ENCODE measurements around the gene RAB34. TPM values are rescaled to one million over a fixed set of nuclear protein-coding genes. Genes with fewer than 3 reads are reported as not detected.

Gene RAB34
- total RNA-seq, 1 experiment from 2014 or later, result 158 TPM

DNA sequence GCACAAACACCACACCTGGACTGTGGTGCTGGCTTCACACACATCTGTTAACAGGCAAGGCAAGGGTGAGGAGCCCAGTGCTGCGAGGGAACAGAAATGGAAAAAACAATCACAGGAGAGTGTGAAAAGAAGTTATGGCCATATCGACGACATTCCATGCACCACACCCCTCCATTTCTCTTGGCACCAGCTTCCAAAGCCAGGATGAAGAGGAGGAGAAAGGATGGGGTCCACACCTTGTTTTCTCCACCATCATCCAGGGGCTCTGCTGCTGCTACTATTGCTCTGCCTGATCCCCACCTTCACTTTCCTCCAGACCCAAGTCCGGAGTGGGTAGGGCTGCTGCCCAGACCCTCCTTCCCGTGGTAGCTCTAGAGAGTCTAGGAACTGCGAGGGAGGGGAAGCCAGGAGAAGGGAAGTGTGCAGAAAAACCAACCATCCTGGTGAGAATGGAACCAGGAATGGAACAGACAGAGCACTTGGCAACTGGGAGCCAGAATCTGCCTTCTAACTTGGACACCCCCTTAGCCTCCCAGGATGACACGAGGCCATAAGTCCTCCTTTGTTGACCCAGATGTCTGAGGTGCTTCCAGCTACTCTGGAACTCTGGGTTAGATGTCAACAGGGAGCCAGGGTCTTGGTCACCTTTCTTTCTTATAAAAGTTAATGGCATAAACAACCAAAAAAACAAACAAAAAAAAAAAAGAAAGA lies 4.8 kb downstream of the RAB34 start:
- Histone ChIP-seq H3K36me3 (ENCODE audit: insufficient read depth, low read length, poor library complexity, severe bottlenecking) (peaks cover 27% of the 10 kb centered on the region), H3K27ac (ENCODE audit: low read depth, low read length, poor library complexity, severe bottlenecking) (no peak overlapping the region), H3K4me1 (ENCODE audit: insufficient read depth, low read length, poor library complexity, severe bottlenecking) (peaks cover 16% of the 10 kb centered on the region), H3K9me3 (ENCODE audit: low read depth, low read length, poor library complexity, severe bottlenecking) (no peaks in the 10 kb centered on the region), H3K4me3 (ENCODE audit: low read depth, low read length, poor library complexity, severe bottlenecking) (no peak overlapping the region), H3K27me3 (replicated peaks; ENCODE audit: insufficient read depth, low read depth, low read length, poor library complexity) (no peaks in the 10 kb centered on the region)
- DNase-seq (ENCODE audit: low spot score), result no peak
- intact Hi-C loops (cut with micrococcal nuclease; ENCODE audit: unreplicated experiment), result loop anchor here (5.0 kb wide), 1 partner anchor 51 kb away; the partner anchor contains the start of genes SDF2 and SUPT6H
- ChIA-PET POLR2A (ENCODE audit: low non-redundant PET) (interaction anchor here (0.5 to 0.6 kb wide), 2 partner anchors 239 to 366 kb away, joined by 3 to 4 read pairs; no protein-coding TSS in a partner anchor), CTCF (interaction anchor here (1.0 kb wide), 1 partner anchor 14 kb away, joined by 5 read pairs; no protein-coding TSS in a partner anchor)
- TF ChIP-seq EZH2 (IDR thresholded peaks at IDR 0.05; ENCODE audit: borderline replicate concordance, low read depth, low read length, poor library complexity, severe bottlenecking), result no peak
- TF ChIP-seq, protein P1, sequence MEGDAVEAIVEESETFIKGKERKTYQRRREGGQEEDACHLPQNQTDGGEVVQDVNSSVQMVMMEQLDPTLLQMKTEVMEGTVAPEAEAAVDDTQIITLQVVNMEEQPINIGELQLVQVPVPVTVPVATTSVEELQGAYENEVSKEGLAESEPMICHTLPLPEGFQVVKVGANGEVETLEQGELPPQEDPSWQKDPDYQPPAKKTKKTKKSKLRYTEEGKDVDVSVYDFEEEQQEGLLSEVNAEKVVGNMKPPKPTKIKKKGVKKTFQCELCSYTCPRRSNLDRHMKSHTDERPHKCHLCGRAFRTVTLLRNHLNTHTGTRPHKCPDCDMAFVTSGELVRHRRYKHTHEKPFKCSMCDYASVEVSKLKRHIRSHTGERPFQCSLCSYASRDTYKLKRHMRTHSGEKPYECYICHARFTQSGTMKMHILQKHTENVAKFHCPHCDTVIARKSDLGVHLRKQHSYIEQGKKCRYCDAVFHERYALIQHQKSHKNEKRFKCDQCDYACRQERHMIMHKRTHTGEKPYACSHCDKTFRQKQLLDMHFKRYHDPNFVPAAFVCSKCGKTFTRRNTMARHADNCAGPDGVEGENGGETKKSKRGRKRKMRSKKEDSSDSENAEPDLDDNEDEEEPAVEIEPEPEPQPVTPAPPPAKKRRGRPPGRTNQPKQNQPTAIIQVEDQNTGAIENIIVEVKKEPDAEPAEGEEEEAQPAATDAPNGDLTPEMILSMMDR (conservative IDR thresholded peaks at IDR 0.05; ENCODE audit: low read depth, low read length), result no peak
- no TSS peak for BruUV-seq (replicated peaks)

DNA sequence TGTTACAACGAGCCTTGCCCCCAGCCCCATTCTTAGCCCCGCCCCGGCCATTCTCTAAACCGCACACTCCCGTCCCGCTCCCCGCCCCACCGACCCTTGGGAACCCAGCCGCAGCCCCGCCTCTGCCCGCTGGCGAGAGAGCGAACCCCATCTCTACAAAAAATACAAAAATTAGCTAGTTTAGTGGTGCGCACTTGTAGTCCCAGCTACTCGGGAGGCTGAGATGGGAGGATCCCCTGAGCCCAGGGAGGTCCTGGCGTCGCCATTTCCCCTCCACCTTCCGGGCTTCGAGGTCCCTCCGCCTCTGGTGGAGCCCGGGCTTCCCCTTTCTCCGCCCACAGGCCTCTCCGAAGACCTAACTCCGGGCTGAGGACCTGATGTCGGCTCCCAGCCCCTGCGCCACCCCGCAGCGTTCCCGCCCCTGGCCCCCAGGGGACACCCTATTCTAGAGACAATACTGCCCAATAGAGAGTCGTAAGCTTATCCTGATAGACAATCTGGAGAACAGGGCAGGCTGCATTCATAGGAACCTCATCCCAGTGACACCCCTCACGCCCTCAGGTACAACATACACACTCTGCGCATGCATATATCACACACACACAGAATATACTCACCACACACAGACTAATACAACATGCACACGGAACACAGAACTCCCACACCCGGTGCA lies 5.5 kb downstream of the RAB34 start:
- no TSS peak for BruUV-seq (replicated peaks)

DNA sequence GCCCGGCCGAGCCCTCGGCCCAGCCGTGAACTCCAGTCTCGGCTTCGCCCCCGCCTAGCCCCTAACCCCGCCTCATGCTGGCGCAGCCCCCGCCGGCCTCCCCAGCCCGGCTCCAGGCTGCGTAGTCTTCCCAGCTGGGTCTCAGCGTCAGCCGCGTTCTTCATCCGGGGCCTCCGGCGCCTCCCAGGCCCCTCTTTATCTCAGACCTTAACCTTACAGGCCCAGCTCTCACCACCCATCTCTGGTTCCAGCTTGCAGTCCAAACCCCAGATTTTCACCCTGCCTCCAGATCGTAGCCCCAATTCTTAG lies 6.0 kb downstream of the RAB34 start, which contains the start of gene PROCA1:
TSS of gene PROCA1 (minus strand) at position 166 of the 309 bp plus-strand sequence. CDS start 228 bp downstream, outside the sequence.
- intact Hi-C loops (cut with micrococcal nuclease; ENCODE audit: unreplicated experiment), result loop anchor here (5.0 kb wide), 1 partner anchor 49 kb away; the partner anchor contains the start of genes SDF2 and SUPT6H
- TF ChIP-seq, protein P1 (conservative IDR thresholded peaks at IDR 0.05; ENCODE audit: low read depth, low read length), result no peak
- no peak for TF ChIP-seq EZH2 (IDR thresholded peaks at IDR 0.05; ENCODE audit: borderline replicate concordance, low read depth, low read length, poor library complexity, severe bottlenecking)
- Histone ChIP-seq H3K4me1 (ENCODE audit: insufficient read depth, low read length, poor library complexity, severe bottlenecking) (peaks cover 15% of the 10 kb centered on the region), H3K36me3 (ENCODE audit: insufficient read depth, low read length, poor library complexity, severe bottlenecking) (peaks cover 27% of the 10 kb centered on the region), H3K9me3 (ENCODE audit: low read depth, low read length, poor library complexity, severe bottlenecking) (no peaks in the 10 kb centered on the region), H3K4me3 (ENCODE audit: low read depth, low read length, poor library complexity, severe bottlenecking) (peak within 1 kb of the TSS; percentile 56), H3K27me3 (replicated peaks; ENCODE audit: insufficient read depth, low read depth, low read length, poor library complexity) (no peaks in the 10 kb centered on the region), H3K27ac (ENCODE audit: low read depth, low read length, poor library complexity, severe bottlenecking) (peak within 1 kb of the TSS; percentile 85)
- no peak for DNase-seq (ENCODE audit: low spot score)
- ChIA-PET CTCF (interaction anchor here (0.6 kb wide), 1 partner anchor 8 kb away, joined by 5 read pairs; the partner anchor contains the start of gene RPL23A), POLR2A (ENCODE audit: low non-redundant PET) (interaction anchor here (0.6 kb wide), 1 partner anchor 412 kb away, joined by 7 read pairs; no protein-coding TSS in a partner anchor)
- no TSS peak for BruUV-seq (replicated peaks)

More for the DNA sequence above, 5.5 kb downstream of the RAB34 start:
- Histone ChIP-seq H3K27me3 (replicated peaks; ENCODE audit: insufficient read depth, low read depth, low read length, poor library complexity) (no peaks in the 10 kb centered on the region), H3K4me1 (ENCODE audit: insufficient read depth, low read length, poor library complexity, severe bottlenecking) (peaks cover 16% of the 10 kb centered on the region), H3K4me3 (ENCODE audit: low read depth, low read length, poor library complexity, severe bottlenecking) (no peak overlapping the region), H3K27ac (ENCODE audit: low read depth, low read length, poor library complexity, severe bottlenecking) (no peak overlapping the region), H3K9me3 (ENCODE audit: low read depth, low read length, poor library complexity, severe bottlenecking) (no peaks in the 10 kb centered on the region), H3K36me3 (ENCODE audit: insufficient read depth, low read length, poor library complexity, severe bottlenecking) (peaks cover 27% of the 10 kb centered on the region)
- DNase-seq (ENCODE audit: low spot score), result no peak
- POLR2A ChIA-PET (ENCODE audit: low non-redundant PET), result no interaction called here
- intact Hi-C loops (cut with micrococcal nuclease; ENCODE audit: unreplicated experiment), result loop anchor here (5.0 kb wide), 1 partner anchor 50 kb away; the partner anchor contains the start of genes SDF2 and SUPT6H
- CTCF ChIA-PET, result interaction anchor here (1.0 kb wide), 1 partner anchor 15 kb away, joined by 5 read pairs; no protein-coding TSS in a partner anchor
- TF ChIP-seq EZH2 (IDR thresholded peaks at IDR 0.05; ENCODE audit: borderline replicate concordance, low read depth, low read length, poor library complexity, severe bottlenecking), result no peak
- TF ChIP-seq, protein P1 (conservative IDR thresholded peaks at IDR 0.05; ENCODE audit: low read depth, low read length), result no peak
